VCaP (cell line): Measurements from ENCODE around the gene SLC6A3.

Source experiments
- H3K27ac ChIP-seq: fragments of 450-650 bp; 2 replicates; pipeline ENCODE4 v1.5.1; 2017
- TF ChIP-seq, protein P1 (sequence below): fragments of 450-650 bp; conservative IDR thresholded peaks from 2 replicates; pipeline ENCODE4 v1.5.1; 2017; ENCODE audit warnings: mild to moderate bottlenecking, moderate library complexity

The SLC6A3 gene

DNA sequence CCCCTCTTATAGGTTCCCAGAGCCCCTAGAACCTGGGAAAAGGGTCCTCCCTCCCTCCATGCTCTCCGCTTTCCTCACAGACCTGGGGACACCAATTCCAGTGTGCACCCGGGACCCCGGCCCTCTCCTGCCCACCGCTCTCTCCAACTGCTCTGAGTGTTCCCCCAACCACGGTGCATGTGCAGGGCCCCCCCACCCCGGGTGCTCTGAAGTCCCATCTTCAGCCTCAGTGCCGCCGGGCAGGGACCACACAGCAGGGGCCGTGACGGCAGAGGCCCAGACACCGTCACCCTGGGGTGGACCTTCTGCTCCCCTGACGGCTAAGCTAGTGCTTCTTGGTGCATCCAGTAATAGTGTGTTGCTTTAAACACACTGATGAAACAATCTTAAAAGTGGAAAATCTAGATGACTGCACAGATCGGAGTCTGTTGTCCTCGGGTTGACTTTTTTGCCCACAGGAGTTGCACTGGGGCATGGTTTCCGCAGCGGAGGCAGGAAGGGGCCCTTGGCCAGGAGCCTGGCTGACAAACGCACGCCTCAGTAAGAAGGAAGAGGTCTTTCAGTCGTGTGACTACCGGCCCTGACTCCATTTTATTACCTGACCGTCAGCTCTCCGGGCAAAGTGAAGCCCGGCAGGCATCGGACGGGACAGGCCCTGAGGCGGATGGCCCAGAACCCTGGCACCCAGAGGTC lies 36.2 kb upstream of the SLC6A3 start:
- TF ChIP-seq, protein P1, sequence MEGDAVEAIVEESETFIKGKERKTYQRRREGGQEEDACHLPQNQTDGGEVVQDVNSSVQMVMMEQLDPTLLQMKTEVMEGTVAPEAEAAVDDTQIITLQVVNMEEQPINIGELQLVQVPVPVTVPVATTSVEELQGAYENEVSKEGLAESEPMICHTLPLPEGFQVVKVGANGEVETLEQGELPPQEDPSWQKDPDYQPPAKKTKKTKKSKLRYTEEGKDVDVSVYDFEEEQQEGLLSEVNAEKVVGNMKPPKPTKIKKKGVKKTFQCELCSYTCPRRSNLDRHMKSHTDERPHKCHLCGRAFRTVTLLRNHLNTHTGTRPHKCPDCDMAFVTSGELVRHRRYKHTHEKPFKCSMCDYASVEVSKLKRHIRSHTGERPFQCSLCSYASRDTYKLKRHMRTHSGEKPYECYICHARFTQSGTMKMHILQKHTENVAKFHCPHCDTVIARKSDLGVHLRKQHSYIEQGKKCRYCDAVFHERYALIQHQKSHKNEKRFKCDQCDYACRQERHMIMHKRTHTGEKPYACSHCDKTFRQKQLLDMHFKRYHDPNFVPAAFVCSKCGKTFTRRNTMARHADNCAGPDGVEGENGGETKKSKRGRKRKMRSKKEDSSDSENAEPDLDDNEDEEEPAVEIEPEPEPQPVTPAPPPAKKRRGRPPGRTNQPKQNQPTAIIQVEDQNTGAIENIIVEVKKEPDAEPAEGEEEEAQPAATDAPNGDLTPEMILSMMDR = no peak
- H3K27ac ChIP-seq = no peak overlapping the region

DNA sequence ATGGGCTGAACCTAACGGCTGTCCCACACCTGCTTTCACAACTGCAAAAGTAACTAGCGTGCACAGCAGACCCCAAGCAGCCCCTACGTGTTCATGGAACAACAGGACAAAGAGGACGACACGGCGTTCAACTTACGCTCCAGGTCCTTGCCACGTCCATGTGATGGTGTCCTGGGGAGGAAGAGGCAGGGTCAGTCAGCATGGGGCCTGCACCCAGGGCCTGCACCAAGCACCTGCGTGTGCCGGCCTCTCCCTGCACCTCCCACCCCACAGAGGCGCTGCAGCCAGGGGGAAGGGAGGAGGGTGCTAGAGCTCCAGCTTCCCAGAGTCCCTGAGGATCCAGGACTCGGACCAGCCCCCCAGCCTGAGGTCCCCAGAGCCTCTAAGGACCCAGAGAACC lies 35.6 kb upstream of the SLC6A3 start:
- TF ChIP-seq, protein P1 = no peak
- no peak overlapping the region for H3K27ac ChIP-seq

DNA sequence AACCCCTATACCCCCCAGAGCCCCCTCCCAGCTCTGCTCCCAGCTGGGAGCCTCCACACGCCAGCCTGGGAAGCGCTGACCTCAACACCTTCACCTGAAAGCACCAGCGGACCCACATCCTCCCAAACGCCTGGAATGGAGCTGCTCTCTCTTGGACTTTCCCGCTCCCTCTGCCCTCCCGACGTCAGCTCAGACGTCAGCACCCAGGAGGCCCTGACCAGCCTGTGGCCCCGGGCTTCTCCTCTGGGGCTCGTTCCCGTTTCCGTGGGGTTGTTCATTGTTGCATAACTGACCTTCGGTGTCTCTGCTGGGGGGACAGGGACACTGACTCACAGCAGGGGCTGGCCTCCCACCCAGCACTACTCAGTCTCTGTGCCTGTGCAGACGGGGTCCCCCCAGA lies 35.0 kb upstream of the SLC6A3 start:
- H3K27ac ChIP-seq = no peak overlapping the region
- TF ChIP-seq, protein P1 = no peak

DNA sequence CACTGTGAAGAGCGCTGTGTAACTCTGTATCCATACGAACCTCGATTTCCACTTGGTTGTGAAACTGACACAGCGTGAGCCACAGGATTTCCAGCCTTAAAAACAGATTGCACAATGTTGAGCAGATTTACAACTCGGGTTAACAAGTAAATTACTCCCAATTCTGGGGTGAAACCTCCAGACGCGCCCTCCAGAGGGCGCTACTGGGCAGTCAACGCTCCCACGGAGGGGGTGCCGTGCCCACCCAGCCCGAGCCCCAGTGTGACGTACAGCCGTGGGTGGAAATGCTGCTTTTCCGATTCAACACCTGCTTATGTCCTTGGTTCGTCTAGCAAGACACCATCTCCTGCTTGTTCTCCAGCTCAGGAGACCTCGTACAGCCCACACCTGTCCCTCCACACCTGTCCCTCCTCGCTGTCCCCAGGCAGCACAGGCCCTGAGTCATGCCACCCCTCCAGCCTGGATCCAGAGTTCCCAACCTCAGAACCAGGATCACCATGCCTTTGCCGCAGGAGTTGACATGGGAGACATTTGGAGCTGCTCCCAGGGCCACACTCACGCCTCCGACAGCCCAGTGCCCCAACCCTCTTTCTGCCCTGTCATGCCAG lies 34.4 kb upstream of the SLC6A3 start:
- TF ChIP-seq, protein P1 = peak; percentile 68
- H3K27ac ChIP-seq = no peak overlapping the region

DNA sequence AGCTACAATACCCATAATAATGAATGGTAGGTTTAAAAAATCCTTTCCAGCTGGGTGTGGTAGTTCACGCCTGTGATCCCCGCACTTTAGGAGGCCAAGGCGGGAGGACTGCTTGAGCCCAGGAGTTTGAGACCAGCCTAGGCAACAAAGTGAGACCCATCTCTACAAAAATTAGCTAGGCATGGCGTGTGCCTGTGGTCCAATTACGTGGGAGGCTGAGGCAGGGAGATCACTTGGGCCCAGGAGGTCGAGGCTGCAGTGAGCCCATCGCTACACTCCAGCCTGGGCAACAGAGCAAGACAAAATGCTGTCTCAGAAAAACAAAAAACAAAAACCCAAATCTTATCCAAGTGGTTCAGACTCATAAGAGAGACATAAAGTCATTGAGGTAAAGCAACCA lies 33.8 kb upstream of the SLC6A3 start:
- TF ChIP-seq, protein P1 = no peak
- H3K27ac ChIP-seq = no peak overlapping the region

DNA sequence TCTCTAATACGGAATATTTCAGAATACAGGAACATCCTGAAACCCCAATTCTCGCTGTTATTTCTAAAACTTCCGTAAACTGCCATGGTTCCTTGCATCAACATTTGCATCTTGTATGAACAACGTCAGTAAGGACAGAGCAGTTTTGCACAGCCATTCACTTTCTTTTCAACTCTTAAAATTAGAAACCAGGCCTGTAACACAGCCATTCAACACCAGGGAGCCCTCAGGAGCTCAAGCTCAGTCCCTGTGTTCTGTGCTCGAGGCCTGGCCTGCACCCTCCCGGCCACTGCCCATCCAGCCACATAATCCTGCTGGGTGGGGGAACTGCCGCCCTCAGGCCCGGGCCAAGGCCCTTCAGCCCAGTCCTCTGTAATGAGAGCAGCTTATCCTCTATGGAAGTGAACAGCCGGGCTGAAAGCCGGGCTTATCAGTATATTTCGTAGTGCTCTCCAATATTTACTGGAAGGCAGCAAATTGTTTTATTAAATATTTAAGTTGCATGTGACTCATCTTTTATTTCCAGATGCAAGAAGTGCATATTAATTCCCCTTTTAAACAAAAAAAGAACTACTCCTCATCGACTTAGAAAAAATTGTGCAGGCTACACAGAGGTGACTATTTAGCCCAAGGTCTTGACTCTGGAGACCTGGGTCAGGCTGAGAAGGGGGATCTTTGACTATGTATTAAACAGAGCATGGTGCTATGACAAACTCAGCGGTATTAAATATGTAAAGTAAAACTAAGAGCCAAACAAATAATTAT lies 33.2 kb upstream of the SLC6A3 start:
- no peak overlapping the region for H3K27ac ChIP-seq
- TF ChIP-seq, protein P1 = no peak

DNA sequence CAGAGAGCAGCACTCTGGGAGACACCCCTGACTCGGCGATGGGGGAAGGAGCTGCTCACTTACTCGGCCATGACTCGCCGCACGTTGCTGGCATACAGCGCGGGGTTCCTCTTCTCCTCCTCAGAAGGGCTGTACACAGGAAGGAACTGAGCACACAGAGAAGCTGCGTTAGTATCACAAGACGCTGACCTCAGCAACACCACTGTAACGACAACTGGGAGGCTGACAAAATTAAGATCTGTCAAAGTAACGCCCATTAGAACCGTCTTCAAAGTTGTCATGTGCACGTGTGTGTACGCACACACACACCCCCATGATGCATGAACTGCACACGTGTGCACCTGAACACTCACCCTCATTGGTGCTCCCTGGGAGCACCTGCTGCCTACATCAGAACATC lies 32.1 kb upstream of the SLC6A3 start:
- no peak overlapping the region for H3K27ac ChIP-seq
- TF ChIP-seq, protein P1 = no peak
